GM13977 (cell line): ENCODE data around the gene JMJD8.
A peak's percentile ranks its signal among the peaks of the same experiment; 100 is the strongest.

Source experiments
- DNase-seq: peaks from one replicate; pipeline ENCODE4 v3.0.0; 2012; ENCODE audit warnings: low spot score
- in situ Hi-C: fragments of 300-500 bp; cut with MboI; formaldehyde crosslinking; loops from one replicate; pipeline ENCODE4 v1.12.0; 2022; ENCODE audit warnings: low sequenced_read_pairs, low pct_unique_long_range_greater_than_20kb, mixed read lengths, inconsistent platforms; ENCODE audit not compliant: unreplicated experiment
- TF ChIP-seq, protein P1 (sequence below): IDR thresholded peaks from 2 replicates; pipeline ENCODE4 v1.5.1; 2012; ENCODE audit warnings: mild to moderate bottlenecking, control low read depth; ENCODE audit not compliant: insufficient read depth; ENCODE audit errors: extremely low read depth, missing control alignments

Gene JMJD8

DNA sequence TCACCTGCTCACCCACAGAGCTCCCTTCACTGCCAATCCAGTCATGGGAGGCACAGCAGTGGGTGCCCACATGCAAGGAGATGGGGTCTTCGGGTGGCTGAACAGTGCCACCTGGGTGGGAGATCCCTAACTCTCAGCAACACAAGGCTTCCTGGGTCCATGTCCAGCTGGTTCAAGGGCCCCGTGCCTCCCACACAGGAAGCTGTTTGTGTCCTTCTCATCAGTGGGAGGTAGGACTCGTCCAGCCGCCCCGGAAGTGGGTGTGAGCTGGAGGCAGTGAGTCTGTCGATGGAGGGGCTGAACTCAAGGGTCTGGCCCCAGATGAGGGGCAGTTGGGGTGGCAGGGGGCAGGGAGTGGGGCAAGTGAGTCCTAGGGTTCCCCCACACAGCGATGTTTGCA lies 19.9 kb upstream of the JMJD8 start:
- DNase-seq: no peak
- in situ Hi-C loops: no loop called here
- TF ChIP-seq, protein P1, sequence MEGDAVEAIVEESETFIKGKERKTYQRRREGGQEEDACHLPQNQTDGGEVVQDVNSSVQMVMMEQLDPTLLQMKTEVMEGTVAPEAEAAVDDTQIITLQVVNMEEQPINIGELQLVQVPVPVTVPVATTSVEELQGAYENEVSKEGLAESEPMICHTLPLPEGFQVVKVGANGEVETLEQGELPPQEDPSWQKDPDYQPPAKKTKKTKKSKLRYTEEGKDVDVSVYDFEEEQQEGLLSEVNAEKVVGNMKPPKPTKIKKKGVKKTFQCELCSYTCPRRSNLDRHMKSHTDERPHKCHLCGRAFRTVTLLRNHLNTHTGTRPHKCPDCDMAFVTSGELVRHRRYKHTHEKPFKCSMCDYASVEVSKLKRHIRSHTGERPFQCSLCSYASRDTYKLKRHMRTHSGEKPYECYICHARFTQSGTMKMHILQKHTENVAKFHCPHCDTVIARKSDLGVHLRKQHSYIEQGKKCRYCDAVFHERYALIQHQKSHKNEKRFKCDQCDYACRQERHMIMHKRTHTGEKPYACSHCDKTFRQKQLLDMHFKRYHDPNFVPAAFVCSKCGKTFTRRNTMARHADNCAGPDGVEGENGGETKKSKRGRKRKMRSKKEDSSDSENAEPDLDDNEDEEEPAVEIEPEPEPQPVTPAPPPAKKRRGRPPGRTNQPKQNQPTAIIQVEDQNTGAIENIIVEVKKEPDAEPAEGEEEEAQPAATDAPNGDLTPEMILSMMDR: no peak

DNA sequence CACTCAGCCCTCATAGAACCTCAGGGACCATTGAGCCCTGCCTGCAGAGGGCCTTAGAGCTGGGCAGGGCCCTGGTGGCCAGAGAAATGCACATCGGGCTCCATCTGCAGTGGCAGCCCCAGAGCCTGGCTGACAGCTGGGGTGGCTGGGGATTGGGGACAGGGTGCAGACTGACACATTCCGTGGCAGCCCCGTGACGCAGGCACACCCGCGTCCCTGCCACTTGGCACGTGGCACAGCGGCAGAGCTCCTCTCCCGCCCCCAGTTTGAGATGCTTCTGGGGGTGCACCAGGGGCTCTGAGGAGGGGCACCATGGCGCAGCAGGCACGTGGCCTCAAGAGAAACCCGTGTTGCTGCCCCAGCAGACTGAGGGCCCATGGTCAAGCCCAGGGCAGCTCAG lies 19.3 kb upstream of the JMJD8 start:
- in situ Hi-C loops: no loop called here
- TF ChIP-seq, protein P1: no peak
- DNase-seq: no peak

DNA sequence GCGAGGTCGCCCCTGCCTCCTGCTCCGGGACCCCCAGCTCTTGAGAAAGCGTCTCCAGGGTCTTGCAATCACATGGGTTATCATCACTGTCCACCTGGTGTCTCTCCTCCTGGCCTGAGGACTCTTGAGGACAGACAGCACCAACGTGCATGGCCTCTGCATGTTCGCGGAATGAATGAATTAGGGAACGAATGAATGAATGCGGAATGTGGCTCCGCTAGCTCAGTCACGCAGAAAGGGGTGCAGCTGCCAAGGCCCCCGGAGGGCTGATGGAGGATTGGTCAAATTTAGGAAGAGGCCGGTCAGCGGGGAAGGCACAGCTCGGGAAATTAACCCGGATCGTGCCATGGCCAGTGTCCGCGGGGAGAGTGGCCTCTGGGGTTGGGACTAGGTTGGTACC lies 18.2 kb upstream of the JMJD8 start:
- TF ChIP-seq, protein P1: no peak
- in situ Hi-C loops: no loop called here
- no peak for DNase-seq

DNA sequence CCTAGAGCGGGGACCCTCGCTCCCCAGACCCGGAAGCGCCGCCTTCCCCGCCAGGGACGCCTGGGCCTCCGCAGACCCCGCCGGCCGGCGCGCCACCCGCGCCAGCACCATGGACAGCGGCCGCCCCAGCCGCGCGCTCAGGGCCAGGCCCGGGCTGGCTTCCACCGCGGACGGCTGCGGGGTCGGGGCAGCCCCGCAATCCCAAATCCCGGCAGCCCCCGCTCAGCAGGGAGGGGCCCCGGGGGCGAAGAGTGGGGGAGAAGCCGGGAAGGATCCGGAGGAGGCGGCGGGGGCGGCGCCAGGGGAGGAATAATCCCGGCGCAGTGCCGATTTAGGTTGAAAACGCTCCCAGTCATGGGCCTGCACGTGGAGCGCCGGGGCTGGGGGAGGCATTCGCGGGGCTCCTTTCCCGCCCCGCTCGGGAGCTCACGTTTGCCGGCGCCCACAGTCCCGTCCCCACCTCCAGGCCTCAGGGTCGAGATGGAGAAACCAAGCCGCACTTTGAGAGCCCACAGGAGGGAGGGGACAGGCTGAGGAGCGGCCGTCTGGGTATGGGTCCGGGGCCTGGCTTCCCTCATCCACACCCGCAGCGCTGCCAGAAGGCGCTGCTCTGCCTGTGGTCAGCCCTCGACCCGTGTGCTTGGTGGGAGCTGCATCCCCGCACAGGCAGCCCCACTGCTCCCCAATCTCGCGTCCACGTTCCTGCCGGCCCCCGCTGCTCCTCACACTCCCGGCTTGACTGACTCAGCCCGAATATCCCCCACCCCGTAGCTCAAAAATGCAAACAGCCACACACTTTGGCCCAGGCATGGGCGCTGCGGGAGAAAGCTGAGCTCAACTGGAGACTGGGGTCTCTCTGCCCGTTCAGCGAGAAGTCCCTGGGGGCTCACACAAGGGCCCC lies 16.8 kb upstream of the JMJD8 start:
- TF ChIP-seq, protein P1: no peak
- in situ Hi-C loops: no loop called here
- peak; percentile 67 for DNase-seq

DNA sequence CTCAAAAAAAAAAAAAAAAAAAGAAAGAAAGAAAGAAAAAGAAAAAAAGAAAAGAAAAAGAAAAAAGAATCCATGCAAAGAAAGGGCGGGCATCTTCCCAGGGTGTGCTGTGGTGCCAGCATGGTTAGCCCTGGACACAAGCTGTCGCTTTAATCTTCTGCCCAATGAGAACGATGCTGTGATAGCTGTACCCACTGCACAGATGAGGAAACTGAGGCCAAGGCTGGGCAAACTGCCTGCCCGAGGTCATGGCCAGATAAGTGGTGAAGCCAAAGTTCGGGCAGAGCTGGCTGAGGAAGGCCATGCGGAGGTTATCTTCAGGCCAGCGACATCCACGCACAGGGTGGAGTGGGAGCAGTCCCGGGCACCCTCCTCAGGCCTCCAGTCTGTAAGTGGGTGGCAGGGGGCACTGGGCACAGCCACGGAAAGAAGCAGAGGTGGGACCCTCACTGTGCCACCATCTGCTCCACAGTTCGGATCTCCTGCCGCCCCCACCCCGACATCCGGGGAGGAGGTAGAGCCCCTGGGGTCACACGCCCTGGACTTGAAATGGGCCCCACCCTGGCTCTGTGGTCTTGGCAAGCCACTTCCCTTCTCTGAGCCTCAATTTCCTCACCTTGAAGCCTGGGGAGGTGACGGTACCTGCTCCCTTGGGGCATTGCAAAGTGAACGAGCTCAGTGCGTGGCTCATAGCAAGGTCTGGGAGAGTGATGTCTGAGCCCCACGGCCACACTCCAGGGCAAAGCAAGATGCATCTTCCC lies 15.0 kb upstream of the JMJD8 start:
- in situ Hi-C loops: no loop called here
- no peak for DNase-seq
- TF ChIP-seq, protein P1: no peak

DNA sequence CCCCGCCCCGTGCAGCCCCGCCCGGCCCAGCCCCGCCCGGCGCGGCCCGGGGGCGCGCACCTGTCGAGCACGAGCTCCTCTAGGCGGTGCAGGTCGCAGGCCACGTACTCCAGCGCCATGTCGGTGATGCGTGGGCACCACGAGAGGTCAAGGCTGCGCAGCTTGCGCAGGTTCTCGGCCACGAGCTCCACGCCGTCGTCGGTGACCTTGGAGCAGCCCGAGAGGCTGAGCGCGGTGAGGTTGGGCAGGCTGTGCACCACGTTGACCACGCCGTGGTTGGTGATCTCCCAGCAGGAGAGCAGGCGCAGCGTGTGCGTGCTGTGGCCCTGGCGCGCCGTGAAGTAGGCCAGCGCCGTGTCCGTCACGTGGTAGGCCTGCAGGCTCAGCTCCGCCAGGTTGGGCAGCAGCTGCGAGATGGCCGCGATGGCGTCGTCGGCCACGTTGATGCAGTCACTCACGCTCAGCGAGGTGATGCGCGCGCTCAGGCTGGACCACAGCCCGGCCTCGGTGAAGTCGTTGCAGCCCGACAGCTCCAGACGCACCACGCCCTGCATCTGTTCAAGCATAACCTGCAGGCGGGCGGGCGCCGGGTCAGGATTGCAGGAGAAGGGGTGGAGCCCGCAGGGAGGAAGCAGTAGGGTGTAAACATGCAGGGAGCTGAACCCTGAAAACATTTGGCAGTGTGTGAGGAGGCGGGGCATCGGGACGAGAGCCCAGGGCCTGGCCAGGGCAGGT lies 11.4 kb upstream of the JMJD8 start:
- peak; percentile 90 for DNase-seq
- TF ChIP-seq, protein P1: no peak
- in situ Hi-C loops: no loop called here
